Measurements from ENCODE around the gene TBL1X. TPM values are rescaled to one million over a fixed set of nuclear protein-coding genes. Genes with fewer than 3 reads are reported as not detected.

TBL1X gene
- total and polyA plus RNA-seq, 2 experiments from 2014 or later = 8.7 to 26.9 TPM

DNA sequence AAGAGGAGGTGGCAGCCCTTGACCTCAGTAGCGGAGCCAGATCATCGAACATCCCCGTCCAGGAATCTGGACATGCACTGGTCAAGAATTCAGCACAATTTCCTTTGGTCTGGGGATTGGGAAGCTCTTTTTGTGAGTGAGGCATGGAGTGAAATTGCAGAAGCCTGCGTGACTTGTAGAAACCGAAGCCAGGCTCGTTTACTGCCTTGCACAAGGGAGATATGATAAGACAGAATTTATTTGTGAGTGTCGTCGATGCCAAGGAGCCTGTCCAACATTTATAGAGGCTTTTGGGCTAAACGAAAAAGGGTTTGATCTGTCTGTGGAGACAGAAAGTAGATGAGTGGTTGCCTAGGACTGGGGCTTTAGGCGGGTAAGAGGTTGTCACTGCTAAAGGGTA is 50.6 kb downstream of the TBL1X start:
- Mint-ChIP-seq H3K4me3 (no peak overlapping the region), H3K4me1 (peaks cover 24% of the 10 kb centered on the region), H3K36me3 (ENCODE audit: low read depth) (peaks cover 18% of the 10 kb centered on the region), H3K27me3 (ENCODE audit: insufficient read depth, low read depth, poor library complexity) (no peaks in the 10 kb centered on the region), H3K9me3 (no peaks in the 10 kb centered on the region), H3K27ac (no peak overlapping the region)
- Histone ChIP-seq H3K4me3 (no peak overlapping the region), H3K4me1 (ENCODE audit: insufficient read depth) (no peaks in the 10 kb centered on the region), H3K9me2 (ENCODE audit: insufficient read depth) (no peaks in the 10 kb centered on the region), H3K27me3 (ENCODE audit: insufficient read depth) (no peaks in the 10 kb centered on the region), H4K20me1 (replicated peaks; ENCODE audit: insufficient read depth) (no peaks in the 10 kb centered on the region), H3K27ac (ENCODE audit: low read depth) (no peak overlapping the region), H2AFZ (no peak overlapping the region), H3K79me2 (replicated peaks; ENCODE audit: insufficient read depth) (peaks cover 7% of the 10 kb centered on the region; the same call in 1 of the 2 replicates), H3K4me2 (no peak overlapping the region), H3K36me3 (ENCODE audit: insufficient read depth) (no peaks in the 10 kb centered on the region), H3F3A (replicated peaks; ENCODE audit: low read depth) (no peaks in the 10 kb centered on the region)
- ATAC-seq (no peak), DNase-seq (ENCODE audit: low spot score) (no peak)
- no peak for TF ChIP-seq POLR2AphosphoS5 (IDR thresholded peaks at IDR 0.05; ENCODE audit: low read depth)
- TF ChIP-seq, protein P1, sequence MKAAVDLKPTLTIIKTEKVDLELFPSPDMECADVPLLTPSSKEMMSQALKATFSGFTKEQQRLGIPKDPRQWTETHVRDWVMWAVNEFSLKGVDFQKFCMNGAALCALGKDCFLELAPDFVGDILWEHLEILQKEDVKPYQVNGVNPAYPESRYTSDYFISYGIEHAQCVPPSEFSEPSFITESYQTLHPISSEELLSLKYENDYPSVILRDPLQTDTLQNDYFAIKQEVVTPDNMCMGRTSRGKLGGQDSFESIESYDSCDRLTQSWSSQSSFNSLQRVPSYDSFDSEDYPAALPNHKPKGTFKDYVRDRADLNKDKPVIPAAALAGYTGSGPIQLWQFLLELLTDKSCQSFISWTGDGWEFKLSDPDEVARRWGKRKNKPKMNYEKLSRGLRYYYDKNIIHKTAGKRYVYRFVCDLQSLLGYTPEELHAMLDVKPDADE (IDR thresholded peaks at IDR 0.05) = no peak
- TF ChIP-seq, protein P2, sequence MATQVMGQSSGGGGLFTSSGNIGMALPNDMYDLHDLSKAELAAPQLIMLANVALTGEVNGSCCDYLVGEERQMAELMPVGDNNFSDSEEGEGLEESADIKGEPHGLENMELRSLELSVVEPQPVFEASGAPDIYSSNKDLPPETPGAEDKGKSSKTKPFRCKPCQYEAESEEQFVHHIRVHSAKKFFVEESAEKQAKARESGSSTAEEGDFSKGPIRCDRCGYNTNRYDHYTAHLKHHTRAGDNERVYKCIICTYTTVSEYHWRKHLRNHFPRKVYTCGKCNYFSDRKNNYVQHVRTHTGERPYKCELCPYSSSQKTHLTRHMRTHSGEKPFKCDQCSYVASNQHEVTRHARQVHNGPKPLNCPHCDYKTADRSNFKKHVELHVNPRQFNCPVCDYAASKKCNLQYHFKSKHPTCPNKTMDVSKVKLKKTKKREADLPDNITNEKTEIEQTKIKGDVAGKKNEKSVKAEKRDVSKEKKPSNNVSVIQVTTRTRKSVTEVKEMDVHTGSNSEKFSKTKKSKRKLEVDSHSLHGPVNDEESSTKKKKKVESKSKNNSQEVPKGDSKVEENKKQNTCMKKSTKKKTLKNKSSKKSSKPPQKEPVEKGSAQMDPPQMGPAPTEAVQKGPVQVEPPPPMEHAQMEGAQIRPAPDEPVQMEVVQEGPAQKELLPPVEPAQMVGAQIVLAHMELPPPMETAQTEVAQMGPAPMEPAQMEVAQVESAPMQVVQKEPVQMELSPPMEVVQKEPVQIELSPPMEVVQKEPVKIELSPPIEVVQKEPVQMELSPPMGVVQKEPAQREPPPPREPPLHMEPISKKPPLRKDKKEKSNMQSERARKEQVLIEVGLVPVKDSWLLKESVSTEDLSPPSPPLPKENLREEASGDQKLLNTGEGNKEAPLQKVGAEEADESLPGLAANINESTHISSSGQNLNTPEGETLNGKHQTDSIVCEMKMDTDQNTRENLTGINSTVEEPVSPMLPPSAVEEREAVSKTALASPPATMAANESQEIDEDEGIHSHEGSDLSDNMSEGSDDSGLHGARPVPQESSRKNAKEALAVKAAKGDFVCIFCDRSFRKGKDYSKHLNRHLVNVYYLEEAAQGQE (IDR thresholded peaks at IDR 0.05; ENCODE audit: unreplicated experiment) = no peak
- TF ChIP-seq, protein P3, sequence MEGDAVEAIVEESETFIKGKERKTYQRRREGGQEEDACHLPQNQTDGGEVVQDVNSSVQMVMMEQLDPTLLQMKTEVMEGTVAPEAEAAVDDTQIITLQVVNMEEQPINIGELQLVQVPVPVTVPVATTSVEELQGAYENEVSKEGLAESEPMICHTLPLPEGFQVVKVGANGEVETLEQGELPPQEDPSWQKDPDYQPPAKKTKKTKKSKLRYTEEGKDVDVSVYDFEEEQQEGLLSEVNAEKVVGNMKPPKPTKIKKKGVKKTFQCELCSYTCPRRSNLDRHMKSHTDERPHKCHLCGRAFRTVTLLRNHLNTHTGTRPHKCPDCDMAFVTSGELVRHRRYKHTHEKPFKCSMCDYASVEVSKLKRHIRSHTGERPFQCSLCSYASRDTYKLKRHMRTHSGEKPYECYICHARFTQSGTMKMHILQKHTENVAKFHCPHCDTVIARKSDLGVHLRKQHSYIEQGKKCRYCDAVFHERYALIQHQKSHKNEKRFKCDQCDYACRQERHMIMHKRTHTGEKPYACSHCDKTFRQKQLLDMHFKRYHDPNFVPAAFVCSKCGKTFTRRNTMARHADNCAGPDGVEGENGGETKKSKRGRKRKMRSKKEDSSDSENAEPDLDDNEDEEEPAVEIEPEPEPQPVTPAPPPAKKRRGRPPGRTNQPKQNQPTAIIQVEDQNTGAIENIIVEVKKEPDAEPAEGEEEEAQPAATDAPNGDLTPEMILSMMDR (conservative IDR thresholded peaks at IDR 0.05; ENCODE audit: low read depth in 2 of 2) = no peak
- TF ChIP-seq, protein P4, sequence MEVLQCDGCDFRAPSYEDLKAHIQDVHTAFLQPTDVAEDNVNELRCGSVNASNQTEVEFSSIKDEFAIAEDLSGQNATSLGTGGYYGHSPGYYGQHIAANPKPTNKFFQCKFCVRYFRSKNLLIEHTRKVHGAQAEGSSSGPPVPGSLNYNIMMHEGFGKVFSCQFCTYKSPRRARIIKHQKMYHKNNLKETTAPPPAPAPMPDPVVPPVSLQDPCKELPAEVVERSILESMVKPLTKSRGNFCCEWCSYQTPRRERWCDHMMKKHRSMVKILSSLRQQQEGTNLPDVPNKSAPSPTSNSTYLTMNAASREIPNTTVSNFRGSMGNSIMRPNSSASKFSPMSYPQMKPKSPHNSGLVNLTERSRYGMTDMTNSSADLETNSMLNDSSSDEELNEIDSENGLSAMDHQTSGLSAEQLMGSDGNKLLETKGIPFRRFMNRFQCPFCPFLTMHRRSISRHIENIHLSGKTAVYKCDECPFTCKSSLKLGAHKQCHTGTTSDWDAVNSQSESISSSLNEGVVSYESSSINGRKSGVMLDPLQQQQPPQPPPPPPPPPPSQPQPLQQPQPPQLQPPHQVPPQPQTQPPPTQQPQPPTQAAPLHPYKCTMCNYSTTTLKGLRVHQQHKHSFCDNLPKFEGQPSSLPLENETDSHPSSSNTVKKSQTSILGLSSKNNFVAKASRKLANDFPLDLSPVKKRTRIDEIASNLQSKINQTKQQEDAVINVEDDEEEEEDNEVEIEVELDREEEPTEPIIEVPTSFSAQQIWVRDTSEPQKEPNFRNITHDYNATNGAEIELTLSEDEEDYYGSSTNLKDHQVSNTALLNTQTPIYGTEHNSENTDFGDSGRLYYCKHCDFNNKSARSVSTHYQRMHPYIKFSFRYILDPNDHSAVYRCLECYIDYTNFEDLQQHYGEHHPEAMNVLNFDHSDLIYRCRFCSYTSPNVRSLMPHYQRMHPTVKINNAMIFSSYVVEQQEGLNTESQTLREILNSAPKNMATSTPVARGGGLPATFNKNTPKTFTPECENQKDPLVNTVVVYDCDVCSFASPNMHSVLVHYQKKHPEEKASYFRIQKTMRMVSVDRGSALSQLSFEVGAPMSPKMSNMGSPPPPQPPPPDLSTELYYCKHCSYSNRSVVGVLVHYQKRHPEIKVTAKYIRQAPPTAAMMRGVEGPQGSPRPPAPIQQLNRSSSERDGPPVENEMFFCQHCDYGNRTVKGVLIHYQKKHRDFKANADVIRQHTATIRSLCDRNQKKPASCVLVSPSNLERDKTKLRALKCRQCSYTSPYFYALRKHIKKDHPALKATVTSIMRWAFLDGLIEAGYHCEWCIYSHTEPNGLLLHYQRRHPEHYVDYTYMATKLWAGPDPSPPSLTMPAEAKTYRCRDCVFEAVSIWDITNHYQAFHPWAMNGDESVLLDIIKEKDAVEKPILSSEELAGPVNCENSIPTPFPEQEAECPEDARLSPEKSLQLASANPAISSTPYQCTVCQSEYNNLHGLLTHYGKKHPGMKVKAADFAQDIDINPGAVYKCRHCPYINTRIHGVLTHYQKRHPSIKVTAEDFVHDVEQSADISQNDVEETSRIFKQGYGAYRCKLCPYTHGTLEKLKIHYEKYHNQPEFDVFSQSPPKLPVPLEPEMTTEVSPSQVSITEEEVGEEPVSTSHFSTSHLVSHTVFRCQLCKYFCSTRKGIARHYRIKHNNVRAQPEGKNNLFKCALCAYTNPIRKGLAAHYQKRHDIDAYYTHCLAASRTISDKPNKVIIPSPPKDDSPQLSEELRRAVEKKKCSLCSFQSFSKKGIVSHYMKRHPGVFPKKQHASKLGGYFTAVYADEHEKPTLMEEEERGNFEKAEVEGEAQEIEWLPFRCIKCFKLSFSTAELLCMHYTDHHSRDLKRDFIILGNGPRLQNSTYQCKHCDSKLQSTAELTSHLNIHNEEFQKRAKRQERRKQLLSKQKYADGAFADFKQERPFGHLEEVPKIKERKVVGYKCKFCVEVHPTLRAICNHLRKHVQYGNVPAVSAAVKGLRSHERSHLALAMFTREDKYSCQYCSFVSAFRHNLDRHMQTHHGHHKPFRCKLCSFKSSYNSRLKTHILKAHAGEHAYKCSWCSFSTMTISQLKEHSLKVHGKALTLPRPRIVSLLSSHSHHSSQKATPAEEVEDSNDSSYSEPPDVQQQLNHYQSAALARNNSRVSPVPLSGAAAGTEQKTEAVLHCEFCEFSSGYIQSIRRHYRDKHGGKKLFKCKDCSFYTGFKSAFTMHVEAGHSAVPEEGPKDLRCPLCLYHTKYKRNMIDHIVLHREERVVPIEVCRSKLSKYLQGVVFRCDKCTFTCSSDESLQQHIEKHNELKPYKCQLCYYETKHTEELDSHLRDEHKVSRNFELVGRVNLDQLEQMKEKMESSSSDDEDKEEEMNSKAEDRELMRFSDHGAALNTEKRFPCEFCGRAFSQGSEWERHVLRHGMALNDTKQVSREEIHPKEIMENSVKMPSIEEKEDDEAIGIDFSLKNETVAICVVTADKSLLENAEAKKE (CRISPR knock-in tag; IDR thresholded peaks at IDR 0.05) = no peak
- TF ChIP-seq STAT1 (IDR thresholded peaks at IDR 0.05; ENCODE audit: unreplicated experiment) = no peak
- TF ChIP-seq CREB1 (CRISPR knock-in tag; IDR thresholded peaks at IDR 0.05; ENCODE audit: low read depth) = no peak
- TF ChIP-seq EZH2 (IDR thresholded peaks at IDR 0.05; ENCODE audit: low read depth, unreplicated experiment) = no peak
- no peak for TF ChIP-seq JUNB (IDR thresholded peaks at IDR 0.05; ENCODE audit: unreplicated experiment)

Data from GM23338 (cell line).